ENCODE results near the gene INPP4B.

DNA sequence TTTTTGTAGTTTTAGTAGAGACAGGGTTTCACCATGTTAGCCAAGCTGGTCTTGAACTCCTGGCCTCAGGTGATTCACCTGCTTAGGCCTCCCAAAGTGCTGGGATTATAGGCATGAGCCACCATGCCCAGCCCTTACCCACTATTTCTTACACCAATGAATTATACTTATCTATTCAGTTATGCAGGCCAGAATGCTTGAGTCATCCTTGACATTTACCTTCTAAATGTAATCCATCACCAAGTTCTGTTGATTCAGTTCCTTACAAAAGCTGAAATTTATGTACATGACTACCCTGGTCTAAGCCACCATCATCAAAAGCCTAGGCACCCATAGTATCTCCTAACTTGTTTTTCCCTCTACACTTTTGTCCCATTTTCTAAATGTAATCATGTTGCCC lies 624.0 kb downstream of the INPP4B start:
- TF ChIP-seq CTCF (IDR thresholded peaks at IDR 0.05) (no peak), EZH2 (IDR thresholded peaks at IDR 0.05; ENCODE audit: borderline replicate concordance, insufficient read depth, low read depth, low read length, poor library complexity, severe bottlenecking) (no peak)

Measured in B cell (primary cell).